ENCODE results near the gene PXMP4.
"Not testable (repeated sequence)": the region's sequence is repeated elsewhere in the genome, so short reads cannot be mapped to it uniquely, and the experiment has no call there.

PXMP4 gene, protein sequence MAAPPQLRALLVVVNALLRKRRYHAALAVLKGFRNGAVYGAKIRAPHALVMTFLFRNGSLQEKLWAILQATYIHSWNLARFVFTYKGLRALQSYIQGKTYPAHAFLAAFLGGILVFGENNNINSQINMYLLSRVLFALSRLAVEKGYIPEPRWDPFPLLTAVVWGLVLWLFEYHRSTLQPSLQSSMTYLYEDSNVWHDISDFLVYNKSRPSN

GRCh38 chr20:33719989-33720709 is at the start of gene PXMP4:
Gene PXMP4 (minus strand): TSS chr20:33720310. CDS start chr20:33720207, 103 bp downstream.
- DNase-seq, result peak; percentile 97

DNA sequence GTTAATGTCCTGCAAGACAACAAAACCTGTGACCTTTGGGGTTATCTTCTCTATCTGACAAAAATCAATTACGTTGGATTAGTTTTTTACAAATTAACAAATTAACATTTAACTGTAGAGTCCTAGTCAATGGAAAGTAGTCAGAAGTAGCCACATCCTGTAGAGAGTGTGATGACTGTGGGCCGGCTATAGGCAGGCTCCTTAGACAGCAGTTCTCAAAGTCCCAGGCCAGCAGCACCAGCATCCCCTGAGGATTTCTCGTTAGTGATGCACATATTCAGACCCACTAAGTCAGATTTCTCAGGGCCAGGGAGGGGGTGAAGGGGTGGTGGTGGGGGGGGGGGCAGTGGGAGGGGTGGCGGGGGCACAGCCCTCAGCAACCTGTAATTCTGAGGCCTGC is 48.9 kb upstream of the PXMP4 start:
- DNase-seq, result no peak

GRCh38 chr20:33767777-33768138 is 47.6 kb upstream of the PXMP4 start:
- DNase-seq, result no peak

DNA sequence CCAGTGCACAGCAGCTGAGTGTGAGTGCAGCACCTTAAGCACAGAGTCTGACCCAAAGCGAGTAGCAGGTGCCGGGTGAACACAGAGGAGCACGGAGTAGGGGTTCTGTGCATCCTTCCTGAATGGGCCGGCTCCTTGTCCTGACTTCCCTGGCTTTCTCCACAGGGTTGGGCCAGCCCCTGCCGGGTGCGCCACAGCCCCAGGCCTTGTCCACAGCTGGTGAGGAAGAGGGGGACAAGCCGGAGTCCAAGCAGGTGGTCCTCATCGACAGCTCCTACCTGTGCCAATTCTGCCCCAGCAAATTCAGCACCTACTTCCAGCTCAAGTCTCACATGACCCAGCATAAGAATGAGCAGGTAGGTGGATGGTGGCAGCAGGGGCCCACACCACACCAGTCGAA is 46.6 kb upstream of the PXMP4 start:
- no peak for DNase-seq

- DNase-seq, result no peak
Observed at GRCh38 chr20:33765592-33765991, 45.5 kb upstream of the PXMP4 start.

DNA sequence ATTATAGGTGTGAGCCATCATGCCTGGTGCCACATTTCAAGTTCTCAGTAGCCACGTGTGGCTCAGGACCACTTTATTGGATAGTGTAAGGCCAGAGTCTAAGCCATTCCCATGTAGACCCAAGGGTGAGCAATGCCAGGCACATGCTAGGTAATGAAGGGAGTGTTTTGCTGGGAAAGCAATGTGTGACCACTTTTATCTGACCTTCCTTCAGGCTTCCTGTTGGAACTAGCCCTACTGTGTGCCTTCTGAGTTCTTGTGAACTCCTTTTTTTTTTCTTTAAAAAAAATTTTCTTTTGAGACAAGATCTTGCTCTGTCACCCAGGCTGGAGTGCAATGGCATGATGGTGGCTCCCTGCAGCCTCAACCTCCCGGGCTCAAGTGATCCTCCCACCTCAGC is 45.0 kb upstream of the PXMP4 start:
- DNase-seq, result no peak

DNA sequence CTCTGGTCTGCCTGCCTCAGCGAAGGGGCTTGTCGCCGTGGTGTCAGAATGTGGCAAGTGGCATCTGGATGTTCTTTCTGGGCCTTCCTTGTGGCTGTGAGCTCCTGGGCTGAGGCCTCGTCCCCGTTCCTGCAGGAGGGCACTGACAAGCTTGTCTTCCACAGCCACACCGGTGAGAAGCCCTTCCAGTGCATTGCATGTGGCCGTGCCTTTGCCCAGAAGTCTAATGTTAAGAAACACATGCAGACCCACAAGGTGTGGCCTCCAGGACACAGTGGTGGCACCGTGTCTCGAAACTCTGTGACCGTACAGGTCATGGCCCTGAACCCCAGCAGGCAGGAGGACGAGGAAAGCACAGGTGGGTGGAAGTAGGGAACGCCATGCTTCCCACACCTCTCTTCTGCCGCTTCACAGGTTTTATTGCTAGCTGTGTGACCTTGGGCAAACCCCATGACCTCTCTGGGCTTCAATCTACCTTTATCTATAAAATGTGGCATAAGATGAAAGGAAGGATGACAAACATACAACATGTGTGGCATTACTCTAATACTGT is 41.7 kb upstream of the PXMP4 start:
- no peak for DNase-seq

GRCh38 chr20:33757458-33757857 is 37.3 kb upstream of the PXMP4 start:
- DNase-seq, result no peak

DNA sequence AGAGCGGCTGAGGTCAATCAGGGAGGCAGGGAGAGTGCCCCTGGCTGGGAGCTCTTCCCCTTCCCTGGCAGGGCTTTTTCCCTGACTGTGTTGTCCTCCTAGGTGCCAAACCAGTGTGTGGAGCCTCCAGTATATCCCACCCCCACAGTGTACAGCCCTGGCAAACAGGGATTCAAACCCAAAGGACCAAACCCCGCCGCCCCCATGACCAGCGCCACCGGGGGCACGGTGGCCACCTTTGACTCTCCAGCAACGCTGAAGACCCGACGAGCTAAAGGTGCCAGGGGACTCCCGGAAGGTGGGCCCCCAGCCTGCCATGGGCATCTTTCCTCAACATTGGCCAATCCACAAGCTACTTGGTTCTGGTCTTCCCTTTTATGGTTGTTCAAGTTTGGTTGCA is 36.9 kb upstream of the PXMP4 start:
- DNase-seq, result no peak

GRCh38 chr20:33755936-33756490 is 35.9 kb upstream of the PXMP4 start:
- DNase-seq, result not testable (repeated sequence)

DNA sequence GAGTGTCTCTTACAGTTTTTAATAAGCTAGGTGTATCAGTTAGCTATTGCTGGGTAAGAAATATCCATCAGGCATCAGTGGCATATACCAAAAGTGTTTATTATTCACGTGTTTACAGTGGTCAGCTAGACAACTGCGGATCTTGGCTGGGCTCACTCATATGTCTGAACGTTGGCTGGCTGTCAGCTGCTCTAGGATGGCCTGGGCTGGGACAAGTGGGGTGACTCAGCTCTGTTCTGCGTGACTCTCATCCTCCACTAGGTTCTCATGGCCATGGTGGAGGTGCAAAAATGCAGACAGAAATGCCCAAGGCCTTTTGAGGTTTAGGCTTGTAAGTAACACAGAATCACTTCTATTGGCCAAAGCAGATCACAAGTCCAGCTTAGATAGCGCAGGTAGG is 33.7 kb upstream of the PXMP4 start:
- no peak for DNase-seq

GRCh38 chr20:33753143-33753542 is 33.0 kb upstream of the PXMP4 start:
- no peak for DNase-seq

DNA sequence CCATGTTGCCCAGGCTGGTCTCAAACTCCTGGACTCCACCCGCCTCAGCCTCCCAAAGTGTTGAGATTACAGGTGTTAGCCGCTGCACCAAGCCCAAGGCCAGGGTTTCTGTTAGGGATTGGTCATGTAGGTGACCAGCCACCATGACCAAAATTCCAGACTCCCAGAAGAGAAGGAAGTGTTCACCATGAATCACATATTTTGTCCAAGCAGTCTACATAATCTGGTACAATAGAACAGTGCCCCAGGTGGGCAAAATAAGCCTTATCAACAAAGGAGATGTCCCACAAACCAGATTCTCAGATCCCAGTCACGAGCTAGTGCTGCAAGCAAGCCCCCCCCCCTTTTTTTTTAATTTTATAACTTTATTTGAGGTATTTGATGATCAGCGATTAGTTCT is 31.7 kb upstream of the PXMP4 start:
- no peak for DNase-seq

- no peak for DNase-seq
Observed at GRCh38 chr20:33746325-33746998, 26.4 kb upstream of the PXMP4 start.

DNA sequence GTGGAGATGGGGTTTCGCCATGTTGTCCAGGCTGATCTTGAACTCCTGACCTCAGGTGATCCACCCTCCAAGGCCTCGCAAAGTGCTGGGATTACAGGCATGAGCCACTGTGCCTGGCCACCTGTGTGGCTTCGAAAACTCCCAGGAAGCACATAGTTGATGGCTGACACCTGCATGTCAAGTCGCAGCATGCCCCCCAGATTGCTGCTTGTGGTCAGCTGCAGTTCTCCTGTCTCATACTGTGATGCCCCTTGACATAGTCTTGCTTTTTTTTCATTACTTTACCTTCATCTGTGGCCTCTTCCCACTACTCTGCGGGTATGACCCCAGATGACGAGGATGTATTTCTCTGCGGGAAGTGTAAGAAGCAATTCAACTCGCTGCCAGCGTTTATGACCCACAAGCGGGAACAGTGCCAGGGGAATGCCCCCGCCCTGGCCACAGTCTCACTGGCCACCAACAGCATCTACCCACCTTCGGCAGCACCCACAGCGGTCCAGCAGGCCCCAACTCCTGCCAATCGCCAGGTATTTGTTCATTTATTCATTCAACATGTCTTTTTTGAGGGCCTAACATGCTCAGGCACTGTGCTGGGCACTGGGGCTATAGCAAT is 24.8 kb upstream of the PXMP4 start:
- DNase-seq, result no peak

DNA sequence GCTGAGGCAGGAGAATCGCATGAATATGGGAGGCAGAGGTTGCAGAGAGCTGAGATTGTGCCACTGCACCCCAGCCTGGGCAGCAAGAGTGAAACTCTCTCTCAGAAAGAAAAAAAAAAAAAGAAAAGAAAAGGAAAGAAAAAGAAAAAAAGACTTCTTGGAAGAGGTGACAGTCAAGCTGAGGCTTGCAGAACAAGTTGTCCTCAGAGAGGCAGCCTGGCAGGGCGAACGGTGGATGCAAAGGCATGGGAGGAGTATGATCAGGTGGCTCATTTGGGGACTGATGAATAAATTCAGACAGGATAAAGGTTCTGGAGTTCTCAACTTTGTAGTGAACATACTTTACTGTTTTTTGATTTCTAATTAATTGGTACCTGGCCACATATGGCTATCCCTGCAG is 24.1 kb upstream of the PXMP4 start:
- DNase-seq, result no peak

DNA sequence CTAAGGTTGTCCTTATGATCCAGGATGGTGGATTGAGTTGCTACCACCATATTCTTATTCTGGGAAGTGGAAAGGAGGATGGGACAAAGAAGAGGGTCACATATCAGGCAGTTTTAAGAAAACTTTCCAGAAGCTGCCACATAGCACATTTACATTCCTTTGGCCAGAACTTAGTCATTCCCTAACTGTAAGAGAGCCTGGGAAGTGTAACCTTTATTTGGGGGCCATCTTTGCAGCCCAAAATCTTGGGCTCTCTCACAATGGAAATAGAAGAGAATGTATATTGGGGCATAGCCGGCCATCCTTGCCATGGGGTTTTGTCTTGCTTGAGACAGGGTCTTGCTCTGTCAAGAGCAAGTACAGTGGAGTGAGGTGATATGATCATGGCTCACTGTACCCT is 20.1 kb upstream of the PXMP4 start:
- DNase-seq, result no peak

DNA sequence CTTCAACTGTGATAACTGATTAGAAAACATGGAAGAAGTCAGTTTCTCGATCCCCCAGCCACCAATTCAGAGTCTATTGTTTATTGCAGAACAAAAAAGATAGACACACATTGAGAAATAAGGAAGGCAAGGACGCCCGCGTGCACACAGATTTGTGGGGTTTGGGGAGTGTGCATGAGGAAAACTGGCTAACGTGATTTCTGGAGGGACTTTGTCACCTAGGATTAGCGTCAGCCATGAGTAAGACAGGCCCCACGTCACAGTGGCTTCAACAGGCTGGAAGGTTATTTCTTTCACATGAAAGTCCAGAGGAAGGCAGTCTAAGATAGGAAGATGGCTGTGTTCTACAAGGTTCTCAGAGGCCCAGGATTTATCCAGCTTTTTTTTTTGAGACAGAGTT is 19.4 kb upstream of the PXMP4 start:
- DNase-seq, result no peak

GRCh38 chr20:33736962-33737361 is 16.9 kb upstream of the PXMP4 start:
- DNase-seq, result no peak

DNA sequence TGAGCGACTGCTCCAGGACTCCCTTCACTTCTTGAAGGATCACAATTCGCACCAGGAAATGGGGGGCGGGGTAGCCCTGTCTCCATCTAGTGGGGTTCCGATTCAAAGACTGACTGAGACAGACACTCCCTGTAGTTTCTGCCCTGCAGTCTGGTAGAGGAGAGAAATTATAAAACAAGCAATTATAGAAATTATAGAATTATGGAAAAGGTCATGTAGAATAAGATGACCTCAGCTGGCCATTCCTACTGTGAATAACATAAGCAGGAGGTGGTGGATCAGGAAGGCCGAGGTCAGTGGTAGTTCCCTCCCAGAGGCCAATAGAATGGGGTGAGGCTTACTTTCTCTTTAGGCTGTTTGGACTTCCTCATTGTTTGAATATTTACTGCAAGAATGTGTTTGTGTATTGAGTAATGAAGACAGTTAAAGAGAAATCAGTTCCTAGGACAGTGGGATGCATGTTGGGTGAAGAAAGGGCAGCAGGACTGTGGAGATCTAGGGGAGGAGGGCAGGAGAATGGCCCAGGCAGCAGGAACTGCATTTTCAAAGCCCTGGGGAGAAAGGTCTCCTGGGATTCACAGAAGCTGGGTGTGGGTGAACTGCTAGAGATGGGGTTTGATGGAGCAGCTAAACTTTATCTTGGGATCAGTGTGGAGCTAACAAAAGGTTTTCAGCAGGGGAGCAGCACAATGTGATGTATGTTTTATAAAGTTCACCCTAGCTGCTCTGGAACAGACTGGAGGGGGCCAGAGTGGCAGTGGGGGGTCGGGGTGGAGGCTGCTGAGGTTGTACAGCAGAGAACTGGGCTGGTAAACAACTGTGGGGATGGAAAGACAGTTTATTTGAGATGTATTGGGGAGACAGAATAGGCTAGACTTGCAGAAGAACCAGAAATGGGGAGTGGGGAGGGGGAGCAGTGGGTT is 13.8 kb upstream of the PXMP4 start:
- DNase-seq, result no peak

GRCh38 chr20:33732166-33732970 is 12.3 kb upstream of the PXMP4 start:
- DNase-seq, result no peak

All from NCI-H2081 treated with DMSO at 0.1 percent for 48 hours (cell line).